Measurements from ENCODE around the gene JADE2. TPM values are rescaled to one million over a fixed set of nuclear protein-coding genes. Genes with fewer than 3 reads are reported as not detected.

Gene JADE2
- total RNA-seq, 1 experiment from 2014 or later, result 39.9 TPM

- H3K9me2 ChIP-seq (ENCODE audit: insufficient read depth), result no peaks in the 10 kb centered on the region
- no peak overlapping the region for H3K4me2 ChIP-seq (ENCODE audit: low read length)
- ChIA-PET POLR2A (no interaction called here), CTCF (no interaction called here), RAD21 (ENCODE audit: low non-redundant PET in 1 of 2, low total read pairs in 2 of 2, uncharacterized antibody in 2 of 2, unreplicated experiment in 2 of 2) (no interaction called here)
- H3K79me2 ChIP-seq (ENCODE audit: insufficient read depth, low read length), result no peaks in the 10 kb centered on the region
- no peak overlapping the region for H3K4me3 ChIP-seq (replicated peaks in 1 of 2; ENCODE audit: low read depth in 1 of 2, low read length in 2 of 2)
- no peaks in the 10 kb centered on the region for H3K9me3 ChIP-seq (ENCODE audit: control insufficient read depth in 1 of 2, insufficient read depth in 1 of 2, low read depth in 1 of 2, low read length in 2 of 2)
- peaks cover 14 to 31% of the 10 kb centered on the region in 2 experiments for H3K4me1 ChIP-seq (ENCODE audit: control insufficient read depth in 1 of 2, insufficient read depth in 2 of 2, low read length in 2 of 2)
- H3K36me3 ChIP-seq (ENCODE audit: control insufficient read depth in 1 of 2, insufficient read depth in 2 of 2, low read length in 2 of 2), result peaks cover 2 to 11% of the 10 kb centered on the region in 2 experiments; a peak in 2 of 4 replicates
- H4K20me1 ChIP-seq (ENCODE audit: insufficient read depth), result no peaks in the 10 kb centered on the region
- no peak overlapping the region for H3K27ac ChIP-seq (ENCODE audit: low read depth, low read length)
- intact Hi-C loops (cut with micrococcal nuclease), result no loop called here
- H3K27me3 ChIP-seq (ENCODE audit: insufficient read depth, low read length), result no peaks in the 10 kb centered on the region
- no peak overlapping the region for H3K9ac ChIP-seq (ENCODE audit: low read length)
- BruUV-seq (replicated peaks), result no TSS peak
- DNase-seq (ENCODE audit: low read depth, low spot score), result no peak
- ATAC-seq, result no peak
- no peak overlapping the region for H2AFZ ChIP-seq (ENCODE audit: low read depth, low read length, poor library complexity, severe bottlenecking)
- no peak for TF ChIP-seq EGR1 (IDR thresholded peaks at IDR 0.05; ENCODE audit: low read depth)
- TF ChIP-seq CEBPB (IDR thresholded peaks at IDR 0.05; ENCODE audit: low read depth), result no peak
- TF ChIP-seq, protein P1, sequence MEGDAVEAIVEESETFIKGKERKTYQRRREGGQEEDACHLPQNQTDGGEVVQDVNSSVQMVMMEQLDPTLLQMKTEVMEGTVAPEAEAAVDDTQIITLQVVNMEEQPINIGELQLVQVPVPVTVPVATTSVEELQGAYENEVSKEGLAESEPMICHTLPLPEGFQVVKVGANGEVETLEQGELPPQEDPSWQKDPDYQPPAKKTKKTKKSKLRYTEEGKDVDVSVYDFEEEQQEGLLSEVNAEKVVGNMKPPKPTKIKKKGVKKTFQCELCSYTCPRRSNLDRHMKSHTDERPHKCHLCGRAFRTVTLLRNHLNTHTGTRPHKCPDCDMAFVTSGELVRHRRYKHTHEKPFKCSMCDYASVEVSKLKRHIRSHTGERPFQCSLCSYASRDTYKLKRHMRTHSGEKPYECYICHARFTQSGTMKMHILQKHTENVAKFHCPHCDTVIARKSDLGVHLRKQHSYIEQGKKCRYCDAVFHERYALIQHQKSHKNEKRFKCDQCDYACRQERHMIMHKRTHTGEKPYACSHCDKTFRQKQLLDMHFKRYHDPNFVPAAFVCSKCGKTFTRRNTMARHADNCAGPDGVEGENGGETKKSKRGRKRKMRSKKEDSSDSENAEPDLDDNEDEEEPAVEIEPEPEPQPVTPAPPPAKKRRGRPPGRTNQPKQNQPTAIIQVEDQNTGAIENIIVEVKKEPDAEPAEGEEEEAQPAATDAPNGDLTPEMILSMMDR (IDR thresholded peaks at IDR 0.05 in 2 of 3, conservative IDR thresholded peaks at IDR 0.05 in 1 of 3; ENCODE audit: borderline replicate concordance in 1 of 3, insufficient read depth in 1 of 3, low read depth in 2 of 3, low read length in 2 of 3), result no peak
- no peak for TF ChIP-seq CBX3 (IDR thresholded peaks at IDR 0.05; ENCODE audit: low read depth)
- no peak for TF ChIP-seq ZFX (IDR thresholded peaks at IDR 0.05)
- TF ChIP-seq RAD21 (IDR thresholded peaks at IDR 0.05; ENCODE audit: low read depth), result no peak
- TF ChIP-seq POLR2AphosphoS5 (IDR thresholded peaks at IDR 0.05; ENCODE audit: low read depth, low read length), result no peak
- TF ChIP-seq SRF (IDR thresholded peaks at IDR 0.05; ENCODE audit: low read depth), result no peak
- no peak for TF ChIP-seq SP1 (IDR thresholded peaks at IDR 0.05; ENCODE audit: low read depth)
- TF ChIP-seq, protein P2, sequence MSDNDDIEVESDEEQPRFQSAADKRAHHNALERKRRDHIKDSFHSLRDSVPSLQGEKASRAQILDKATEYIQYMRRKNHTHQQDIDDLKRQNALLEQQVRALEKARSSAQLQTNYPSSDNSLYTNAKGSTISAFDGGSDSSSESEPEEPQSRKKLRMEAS (IDR thresholded peaks at IDR 0.05), result no peak
Measured at GRCh38 chr5:134551901-134552300, 26.4 kb downstream of the JADE2 start.

GRCh38 chr5:134552301-134552700 is 26.8 kb downstream of the JADE2 start:
- no peak overlapping the region for H3K4me3 ChIP-seq (replicated peaks in 1 of 2; ENCODE audit: low read depth in 1 of 2, low read length in 2 of 2)
- H4K20me1 ChIP-seq (ENCODE audit: insufficient read depth), result no peaks in the 10 kb centered on the region
- RAD21 ChIA-PET (ENCODE audit: low non-redundant PET in 1 of 2, low total read pairs in 2 of 2, uncharacterized antibody in 2 of 2, unreplicated experiment in 2 of 2), result no interaction called here
- no peak overlapping the region for H3K9ac ChIP-seq (ENCODE audit: low read length)
- no peaks in the 10 kb centered on the region for H3K27me3 ChIP-seq (ENCODE audit: insufficient read depth, low read length)
- DNase-seq (ENCODE audit: low read depth, low spot score), result no peak
- H3K79me2 ChIP-seq (ENCODE audit: insufficient read depth, low read length), result no peaks in the 10 kb centered on the region
- no TSS peak for BruUV-seq (replicated peaks)
- no peaks in the 10 kb centered on the region for H3K9me3 ChIP-seq (ENCODE audit: control insufficient read depth in 1 of 2, insufficient read depth in 1 of 2, low read depth in 1 of 2, low read length in 2 of 2)
- H3K4me1 ChIP-seq (ENCODE audit: control insufficient read depth in 1 of 2, insufficient read depth in 2 of 2, low read length in 2 of 2), result peaks cover 14 to 32% of the 10 kb centered on the region in 2 experiments
- H3K4me2 ChIP-seq (ENCODE audit: low read length), result no peak overlapping the region
- POLR2A ChIA-PET, result no interaction called here
- no peak overlapping the region for H3K27ac ChIP-seq (ENCODE audit: low read depth, low read length)
- no peak overlapping the region for H2AFZ ChIP-seq (ENCODE audit: low read depth, low read length, poor library complexity, severe bottlenecking)
- H3K36me3 ChIP-seq (ENCODE audit: control insufficient read depth in 1 of 2, insufficient read depth in 2 of 2, low read length in 2 of 2), result peaks cover 2 to 11% of the 10 kb centered on the region in 2 experiments; a peak in 2 of 4 replicates
- CTCF ChIA-PET, result no interaction called here
- no peak for ATAC-seq
- no peaks in the 10 kb centered on the region for H3K9me2 ChIP-seq (ENCODE audit: insufficient read depth)
- intact Hi-C loops (cut with micrococcal nuclease), result no loop called here
- TF ChIP-seq ZFX (IDR thresholded peaks at IDR 0.05), result no peak
- no peak for TF ChIP-seq CEBPB (IDR thresholded peaks at IDR 0.05; ENCODE audit: low read depth)
- TF ChIP-seq, protein P3, sequence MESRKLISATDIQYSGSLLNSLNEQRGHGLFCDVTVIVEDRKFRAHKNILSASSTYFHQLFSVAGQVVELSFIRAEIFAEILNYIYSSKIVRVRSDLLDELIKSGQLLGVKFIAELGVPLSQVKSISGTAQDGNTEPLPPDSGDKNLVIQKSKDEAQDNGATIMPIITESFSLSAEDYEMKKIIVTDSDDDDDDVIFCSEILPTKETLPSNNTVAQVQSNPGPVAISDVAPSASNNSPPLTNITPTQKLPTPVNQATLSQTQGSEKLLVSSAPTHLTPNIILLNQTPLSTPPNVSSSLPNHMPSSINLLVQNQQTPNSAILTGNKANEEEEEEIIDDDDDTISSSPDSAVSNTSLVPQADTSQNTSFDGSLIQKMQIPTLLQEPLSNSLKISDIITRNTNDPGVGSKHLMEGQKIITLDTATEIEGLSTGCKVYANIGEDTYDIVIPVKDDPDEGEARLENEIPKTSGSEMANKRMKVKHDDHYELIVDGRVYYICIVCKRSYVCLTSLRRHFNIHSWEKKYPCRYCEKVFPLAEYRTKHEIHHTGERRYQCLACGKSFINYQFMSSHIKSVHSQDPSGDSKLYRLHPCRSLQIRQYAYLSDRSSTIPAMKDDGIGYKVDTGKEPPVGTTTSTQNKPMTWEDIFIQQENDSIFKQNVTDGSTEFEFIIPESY (IDR thresholded peaks at IDR 0.05; ENCODE audit: extremely low read depth, insufficient replicate concordance, low read length), result no peak
- TF ChIP-seq, protein P1 (IDR thresholded peaks at IDR 0.05 in 2 of 3, conservative IDR thresholded peaks at IDR 0.05 in 1 of 3; ENCODE audit: borderline replicate concordance in 1 of 3, insufficient read depth in 1 of 3, low read depth in 2 of 3, low read length in 2 of 3), result no peak
- TF ChIP-seq EGR1 (IDR thresholded peaks at IDR 0.05; ENCODE audit: low read depth), result no peak
- TF ChIP-seq FOSL1 (IDR thresholded peaks at IDR 0.05; ENCODE audit: low read depth), result no peak
- no peak for TF ChIP-seq EZH2phosphoT487 (IDR thresholded peaks at IDR 0.05; ENCODE audit: borderline replicate concordance)
- TF ChIP-seq, protein P2 (IDR thresholded peaks at IDR 0.05), result no peak
- TF ChIP-seq POLR2AphosphoS5 (IDR thresholded peaks at IDR 0.05; ENCODE audit: low read depth, low read length), result no peak
